A549 (cell line): ENCODE results near the gene DMP1.

Experiments
- BHLHE40 ChIP-seq: IDR thresholded peaks from 2 replicates; pipeline ENCODE4 v1.6.1; 2012; ENCODE audit warnings: low read depth, low read length, inconsistent platforms
- CBX2 ChIP-seq: fragments of 200-600 bp; sonication (generic); IDR thresholded peaks from 2 replicates; pipeline ENCODE4 v1.6.1; 2016; ENCODE audit warnings: low read depth, mild to moderate bottlenecking, borderline replicate concordance
- EP300 ChIP-seq, 2 experiments: fragments of >200 bp; sonication (Bioruptor Twin); formaldehyde crosslinking; IDR thresholded peaks; 2 replicates in 1 of 2; 3 replicates in 1 of 2; pipeline ENCODE4 v1.6.1; 2016 to 2017
- HOXA7 ChIP-seq: fragments of 250-450 bp; sonication (Bioruptor Pico); IDR thresholded peaks from 2 replicates; pipeline ENCODE4 v1.5.0; 2020; ENCODE audit warnings: mild to moderate bottlenecking, moderate library complexity
- NPAS2 ChIP-seq: fragments of 250-450 bp; sonication (Bioruptor Pico); IDR thresholded peaks from 2 replicates; pipeline ENCODE4 v1.8.0; 2022; ENCODE audit warnings: mild to moderate bottlenecking, moderate library complexity, borderline replicate concordance
- POLR2A ChIP-seq: IDR thresholded peaks from 2 replicates; pipeline ENCODE4 v1.6.1; 2012; ENCODE audit warnings: mild to moderate bottlenecking, low read length
- POLR2AphosphoS2 ChIP-seq: conservative IDR thresholded peaks from 2 replicates; pipeline ENCODE4 v1.6.1; 2012; ENCODE audit warnings: low read length, improper control_type of control experiment, inconsistent platforms
- RAD21 ChIP-seq, 2 experiments: fragments of >200 bp in 1 of 2; sonication (Bioruptor Twin) in 1 of 2; formaldehyde crosslinking in 1 of 2; IDR thresholded peaks in 1 of 2; conservative IDR thresholded peaks in 1 of 2; 2 replicates in 1 of 2; 3 replicates in 1 of 2; pipeline ENCODE4 v1.6.1; 2012 to 2018; ENCODE audit warnings: inconsistent platforms in 1 of 2
- RCOR1 ChIP-seq: fragments of 150-350 bp; IDR thresholded peaks from 2 replicates; pipeline ENCODE4 v1.6.1; 2014; ENCODE audit warnings: antibody characterized with exemption, low read length, low read depth
- TF ChIP-seq, protein P1 (sequence below): fragments of >200 bp; sonication (Bioruptor Twin); formaldehyde crosslinking; IDR thresholded peaks from 3 replicates; pipeline ENCODE4 v1.5.1; 2016
- TF ChIP-seq, protein P2 (sequence below): IDR thresholded peaks from 2 replicates; pipeline ENCODE4 v1.6.1; 2012
- TF ChIP-seq, protein P3 (sequence below): fragments of 450-650 bp; IDR thresholded peaks from 2 replicates; pipeline ENCODE4 v1.6.1; 2014; ENCODE audit warnings: antibody characterized with exemption
- TF ChIP-seq, protein P4 (sequence below): IDR thresholded peaks from 2 replicates; pipeline ENCODE4 v1.6.1; 2012
- TF ChIP-seq, protein P5 (sequence below): fragments of 200-600 bp; sonication (generic); IDR thresholded peaks from 2 replicates; pipeline ENCODE4 v1.6.1; 2016; ENCODE audit warnings: antibody characterized with exemption, mild to moderate bottlenecking, moderate library complexity

DNA sequence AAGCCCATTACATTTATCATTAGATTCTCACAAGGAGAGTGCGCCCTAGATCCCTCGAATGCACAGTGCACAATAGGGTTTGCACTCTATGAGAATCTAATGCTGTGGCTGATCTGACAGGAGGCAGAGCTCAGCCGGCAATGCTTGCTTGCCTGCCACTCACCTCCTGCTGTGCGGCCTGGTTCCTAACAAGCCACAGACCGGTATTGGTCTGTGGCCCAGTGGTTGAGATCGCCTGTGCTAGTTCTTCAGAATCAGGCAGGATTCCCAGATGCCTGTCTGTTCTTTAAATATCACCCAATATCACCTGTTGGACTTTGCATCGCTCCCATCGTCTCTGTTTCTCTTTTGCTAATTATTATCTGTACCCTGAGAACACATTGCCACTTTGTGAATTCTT lies 27.8 kb upstream of the DMP1 start:
- no peak for TF ChIP-seq HOXA7 (CRISPR knock-in tag)
- no peak for TF ChIP-seq BHLHE40
- TF ChIP-seq, protein P1, sequence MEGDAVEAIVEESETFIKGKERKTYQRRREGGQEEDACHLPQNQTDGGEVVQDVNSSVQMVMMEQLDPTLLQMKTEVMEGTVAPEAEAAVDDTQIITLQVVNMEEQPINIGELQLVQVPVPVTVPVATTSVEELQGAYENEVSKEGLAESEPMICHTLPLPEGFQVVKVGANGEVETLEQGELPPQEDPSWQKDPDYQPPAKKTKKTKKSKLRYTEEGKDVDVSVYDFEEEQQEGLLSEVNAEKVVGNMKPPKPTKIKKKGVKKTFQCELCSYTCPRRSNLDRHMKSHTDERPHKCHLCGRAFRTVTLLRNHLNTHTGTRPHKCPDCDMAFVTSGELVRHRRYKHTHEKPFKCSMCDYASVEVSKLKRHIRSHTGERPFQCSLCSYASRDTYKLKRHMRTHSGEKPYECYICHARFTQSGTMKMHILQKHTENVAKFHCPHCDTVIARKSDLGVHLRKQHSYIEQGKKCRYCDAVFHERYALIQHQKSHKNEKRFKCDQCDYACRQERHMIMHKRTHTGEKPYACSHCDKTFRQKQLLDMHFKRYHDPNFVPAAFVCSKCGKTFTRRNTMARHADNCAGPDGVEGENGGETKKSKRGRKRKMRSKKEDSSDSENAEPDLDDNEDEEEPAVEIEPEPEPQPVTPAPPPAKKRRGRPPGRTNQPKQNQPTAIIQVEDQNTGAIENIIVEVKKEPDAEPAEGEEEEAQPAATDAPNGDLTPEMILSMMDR, result no peak
- TF ChIP-seq NPAS2 (CRISPR knock-in tag), result no peak
- no peak for TF ChIP-seq RCOR1
- no peak for TF ChIP-seq CBX2
- TF ChIP-seq POLR2AphosphoS2, result no peak
- TF ChIP-seq RAD21 (conservative IDR thresholded peaks at IDR 0.05 in 1 of 2, IDR thresholded peaks at IDR 0.05 in 1 of 2), result no peak
- TF ChIP-seq EP300 (IDR thresholded peaks at IDR 0.05), result no peak
- TF ChIP-seq POLR2A, result no peak
- TF ChIP-seq, protein P2, sequence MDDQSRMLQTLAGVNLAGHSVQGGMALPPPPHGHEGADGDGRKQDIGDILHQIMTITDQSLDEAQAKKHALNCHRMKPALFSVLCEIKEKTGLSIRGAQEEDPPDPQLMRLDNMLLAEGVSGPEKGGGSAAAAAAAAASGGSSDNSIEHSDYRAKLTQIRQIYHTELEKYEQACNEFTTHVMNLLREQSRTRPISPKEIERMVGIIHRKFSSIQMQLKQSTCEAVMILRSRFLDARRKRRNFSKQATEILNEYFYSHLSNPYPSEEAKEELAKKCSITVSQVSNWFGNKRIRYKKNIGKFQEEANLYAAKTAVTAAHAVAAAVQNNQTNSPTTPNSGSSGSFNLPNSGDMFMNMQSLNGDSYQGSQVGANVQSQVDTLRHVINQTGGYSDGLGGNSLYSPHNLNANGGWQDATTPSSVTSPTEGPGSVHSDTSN, result no peak
- TF ChIP-seq, protein P3, sequence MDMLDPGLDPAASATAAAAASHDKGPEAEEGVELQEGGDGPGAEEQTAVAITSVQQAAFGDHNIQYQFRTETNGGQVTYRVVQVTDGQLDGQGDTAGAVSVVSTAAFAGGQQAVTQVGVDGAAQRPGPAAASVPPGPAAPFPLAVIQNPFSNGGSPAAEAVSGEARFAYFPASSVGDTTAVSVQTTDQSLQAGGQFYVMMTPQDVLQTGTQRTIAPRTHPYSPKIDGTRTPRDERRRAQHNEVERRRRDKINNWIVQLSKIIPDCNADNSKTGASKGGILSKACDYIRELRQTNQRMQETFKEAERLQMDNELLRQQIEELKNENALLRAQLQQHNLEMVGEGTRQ, result no peak
- TF ChIP-seq, protein P4, sequence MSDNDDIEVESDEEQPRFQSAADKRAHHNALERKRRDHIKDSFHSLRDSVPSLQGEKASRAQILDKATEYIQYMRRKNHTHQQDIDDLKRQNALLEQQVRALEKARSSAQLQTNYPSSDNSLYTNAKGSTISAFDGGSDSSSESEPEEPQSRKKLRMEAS, result no peak
- TF ChIP-seq, protein P5, sequence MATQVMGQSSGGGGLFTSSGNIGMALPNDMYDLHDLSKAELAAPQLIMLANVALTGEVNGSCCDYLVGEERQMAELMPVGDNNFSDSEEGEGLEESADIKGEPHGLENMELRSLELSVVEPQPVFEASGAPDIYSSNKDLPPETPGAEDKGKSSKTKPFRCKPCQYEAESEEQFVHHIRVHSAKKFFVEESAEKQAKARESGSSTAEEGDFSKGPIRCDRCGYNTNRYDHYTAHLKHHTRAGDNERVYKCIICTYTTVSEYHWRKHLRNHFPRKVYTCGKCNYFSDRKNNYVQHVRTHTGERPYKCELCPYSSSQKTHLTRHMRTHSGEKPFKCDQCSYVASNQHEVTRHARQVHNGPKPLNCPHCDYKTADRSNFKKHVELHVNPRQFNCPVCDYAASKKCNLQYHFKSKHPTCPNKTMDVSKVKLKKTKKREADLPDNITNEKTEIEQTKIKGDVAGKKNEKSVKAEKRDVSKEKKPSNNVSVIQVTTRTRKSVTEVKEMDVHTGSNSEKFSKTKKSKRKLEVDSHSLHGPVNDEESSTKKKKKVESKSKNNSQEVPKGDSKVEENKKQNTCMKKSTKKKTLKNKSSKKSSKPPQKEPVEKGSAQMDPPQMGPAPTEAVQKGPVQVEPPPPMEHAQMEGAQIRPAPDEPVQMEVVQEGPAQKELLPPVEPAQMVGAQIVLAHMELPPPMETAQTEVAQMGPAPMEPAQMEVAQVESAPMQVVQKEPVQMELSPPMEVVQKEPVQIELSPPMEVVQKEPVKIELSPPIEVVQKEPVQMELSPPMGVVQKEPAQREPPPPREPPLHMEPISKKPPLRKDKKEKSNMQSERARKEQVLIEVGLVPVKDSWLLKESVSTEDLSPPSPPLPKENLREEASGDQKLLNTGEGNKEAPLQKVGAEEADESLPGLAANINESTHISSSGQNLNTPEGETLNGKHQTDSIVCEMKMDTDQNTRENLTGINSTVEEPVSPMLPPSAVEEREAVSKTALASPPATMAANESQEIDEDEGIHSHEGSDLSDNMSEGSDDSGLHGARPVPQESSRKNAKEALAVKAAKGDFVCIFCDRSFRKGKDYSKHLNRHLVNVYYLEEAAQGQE, result no peak
